ENCODE data around the gene ADPRS. TPM values are rescaled to one million over a fixed set of nuclear protein-coding genes. Genes with fewer than 3 reads are reported as not detected.

Gene ADPRS
- total RNA-seq (10 to 100 TPM; 17.0 to 21.2 TPM), total RNA-seq (14.9 to 44.2 reads per million in 2 donors)

- DNase-seq = peak; percentile 82 to 88 (median 88)
- peaks cover 19% of the 10 kb centered on the region for H3K27me3 Mint-ChIP-seq
- ATAC-seq = peak; percentile 93
- H3K4me3 Mint-ChIP-seq = peak within 1 kb of the TSS; percentile 93
- H3K4me1 Mint-ChIP-seq = peaks cover 13% of the 10 kb centered on the region
- no peaks in the 10 kb centered on the region for H3K9me3 ChIP-seq (ENCODE audit: control insufficient read depth, low read length, poor library complexity, severe bottlenecking)
- H3K27ac Mint-ChIP-seq = peak within 1 kb of the TSS; percentile 77
- H3K36me3 Mint-ChIP-seq (ENCODE audit: low read depth) = peaks cover 2% of the 10 kb centered on the region
Observed at GRCh38 chr1:36088577-36089392, at the start of gene ADPRS. Gene ADPRS, plus strand, starts transcription at chr1:36088892. Its CDS starts 13 bp downstream, at chr1:36088905.

GRCh38 chr1:36040238-36040637, 48.5 kb upstream of the ADPRS start:
- H3K36me3 Mint-ChIP-seq (ENCODE audit: low read depth) = peaks cover 5% of the 10 kb centered on the region

GRCh38 chr1:36051821-36052220, 36.9 kb upstream of the ADPRS start:
- no peaks in the 10 kb centered on the region for H3K4me1 Mint-ChIP-seq
- ATAC-seq (no peak), DNase-seq (no peak)
- H3K9me3 ChIP-seq (ENCODE audit: control insufficient read depth, low read length, poor library complexity, severe bottlenecking) = no peaks in the 10 kb centered on the region
- no peak overlapping the region for H3K27ac Mint-ChIP-seq
- no peaks in the 10 kb centered on the region for H3K27me3 Mint-ChIP-seq
- H3K36me3 Mint-ChIP-seq (ENCODE audit: low read depth) = peaks cover 2% of the 10 kb centered on the region
- no peak overlapping the region for H3K4me3 Mint-ChIP-seq

More at GRCh38 chr1:36040238-36040637, 48.5 kb upstream of the ADPRS start:
- no peaks in the 10 kb centered on the region for H3K27me3 Mint-ChIP-seq
- DNase-seq (no peak), ATAC-seq (no peak)
- no peaks in the 10 kb centered on the region for H3K4me1 Mint-ChIP-seq
- H3K9me3 ChIP-seq (ENCODE audit: control insufficient read depth, low read length, poor library complexity, severe bottlenecking) = no peaks in the 10 kb centered on the region
- H3K4me3 Mint-ChIP-seq = no peak overlapping the region
- H3K27ac Mint-ChIP-seq = no peak overlapping the region

GRCh38 chr1:36053978-36054377, 34.7 kb upstream of the ADPRS start:
- H3K9me3 ChIP-seq (ENCODE audit: control insufficient read depth, low read length, poor library complexity, severe bottlenecking) = no peaks in the 10 kb centered on the region
- peaks cover under 1% of the 10 kb centered on the region for H3K36me3 Mint-ChIP-seq (ENCODE audit: low read depth)
- no peak overlapping the region for H3K4me3 Mint-ChIP-seq
- no peaks in the 10 kb centered on the region for H3K27me3 Mint-ChIP-seq
- no peak for DNase-seq
- no peak for ATAC-seq
- no peaks in the 10 kb centered on the region for H3K4me1 Mint-ChIP-seq
- no peak overlapping the region for H3K27ac Mint-ChIP-seq

GRCh38 chr1:36055706-36056105, 33.0 kb upstream of the ADPRS start:
- no peak overlapping the region for H3K4me3 Mint-ChIP-seq
- H3K4me1 Mint-ChIP-seq = no peaks in the 10 kb centered on the region
- H3K27ac Mint-ChIP-seq = no peak overlapping the region
- ATAC-seq (no peak), DNase-seq (no peak)
- no peaks in the 10 kb centered on the region for H3K9me3 ChIP-seq (ENCODE audit: control insufficient read depth, low read length, poor library complexity, severe bottlenecking)
- H3K36me3 Mint-ChIP-seq (ENCODE audit: low read depth) = no peaks in the 10 kb centered on the region
- H3K27me3 Mint-ChIP-seq = no peaks in the 10 kb centered on the region

GRCh38 chr1:36062315-36062714, 26.4 kb upstream of the ADPRS start:
- H3K27ac Mint-ChIP-seq = no peak overlapping the region
- no peaks in the 10 kb centered on the region for H3K27me3 Mint-ChIP-seq
- DNase-seq = no peak
- no peaks in the 10 kb centered on the region for H3K9me3 ChIP-seq (ENCODE audit: control insufficient read depth, low read length, poor library complexity, severe bottlenecking)
- no peaks in the 10 kb centered on the region for H3K36me3 Mint-ChIP-seq (ENCODE audit: low read depth)
- no peak for ATAC-seq
- H3K4me1 Mint-ChIP-seq = no peaks in the 10 kb centered on the region
- no peak overlapping the region for H3K4me3 Mint-ChIP-seq

- no peaks in the 10 kb centered on the region for H3K36me3 Mint-ChIP-seq (ENCODE audit: low read depth)
- H3K9me3 ChIP-seq (ENCODE audit: control insufficient read depth, low read length, poor library complexity, severe bottlenecking) = no peaks in the 10 kb centered on the region
- H3K4me3 Mint-ChIP-seq = no peak overlapping the region
- H3K4me1 Mint-ChIP-seq = no peaks in the 10 kb centered on the region
- no peaks in the 10 kb centered on the region for H3K27me3 Mint-ChIP-seq
- ATAC-seq (no peak), DNase-seq (no peak)
- no peak overlapping the region for H3K27ac Mint-ChIP-seq
Observed at GRCh38 chr1:36067871-36068270, 20.8 kb upstream of the ADPRS start.

GRCh38 chr1:36068866-36069265, 19.8 kb upstream of the ADPRS start:
- no peaks in the 10 kb centered on the region for H3K4me1 Mint-ChIP-seq
- H3K27ac Mint-ChIP-seq = no peak overlapping the region

GRCh38 chr1:36070349-36070748, 18.3 kb upstream of the ADPRS start:
- no peak for DNase-seq
- ATAC-seq = no peak
- Mint-ChIP-seq H3K27ac (no peak overlapping the region), H3K36me3 (ENCODE audit: low read depth) (no peaks in the 10 kb centered on the region), H3K4me3 (no peak overlapping the region), H3K4me1 (no peaks in the 10 kb centered on the region), H3K27me3 (no peaks in the 10 kb centered on the region)
- H3K9me3 ChIP-seq (ENCODE audit: control insufficient read depth, low read length, poor library complexity, severe bottlenecking) = no peaks in the 10 kb centered on the region

More at GRCh38 chr1:36068866-36069265, 19.8 kb upstream of the ADPRS start:
- Mint-ChIP-seq H3K27me3 (no peaks in the 10 kb centered on the region), H3K4me3 (no peak overlapping the region), H3K36me3 (ENCODE audit: low read depth) (no peaks in the 10 kb centered on the region)
- DNase-seq (no peak), ATAC-seq (no peak)
- no peaks in the 10 kb centered on the region for H3K9me3 ChIP-seq (ENCODE audit: control insufficient read depth, low read length, poor library complexity, severe bottlenecking)

- Mint-ChIP-seq H3K4me3 (no peak overlapping the region), H3K4me1 (no peaks in the 10 kb centered on the region), H3K36me3 (ENCODE audit: low read depth) (no peaks in the 10 kb centered on the region), H3K27me3 (peaks cover 4% of the 10 kb centered on the region), H3K27ac (no peak overlapping the region)
- DNase-seq (no peak), ATAC-seq (no peak)
- H3K9me3 ChIP-seq (ENCODE audit: control insufficient read depth, low read length, poor library complexity, severe bottlenecking) = no peaks in the 10 kb centered on the region
Observed at GRCh38 chr1:36076979-36077573, 11.6 kb upstream of the ADPRS start.

- no peaks in the 10 kb centered on the region for H3K36me3 Mint-ChIP-seq (ENCODE audit: low read depth)
- H3K27me3 Mint-ChIP-seq = peaks cover 15% of the 10 kb centered on the region
- H3K4me1 Mint-ChIP-seq = peaks cover 2% of the 10 kb centered on the region
- DNase-seq (no peak), ATAC-seq (no peak)
- no peak overlapping the region for H3K27ac Mint-ChIP-seq
- H3K4me3 Mint-ChIP-seq = no peak overlapping the region
- no peaks in the 10 kb centered on the region for H3K9me3 ChIP-seq (ENCODE audit: control insufficient read depth, low read length, poor library complexity, severe bottlenecking)
Observed at GRCh38 chr1:36080236-36080635, 8.5 kb upstream of the ADPRS start.

- Mint-ChIP-seq H3K36me3 (ENCODE audit: low read depth) (no peaks in the 10 kb centered on the region), H3K4me3 (no peak overlapping the region), H3K4me1 (peaks cover 2% of the 10 kb centered on the region), H3K27me3 (peaks cover 18% of the 10 kb centered on the region), H3K27ac (no peak overlapping the region)
- no peaks in the 10 kb centered on the region for H3K9me3 ChIP-seq (ENCODE audit: control insufficient read depth, low read length, poor library complexity, severe bottlenecking)
- no peak for DNase-seq
- no peak for ATAC-seq
Observed at GRCh38 chr1:36080801-36081200, 7.9 kb upstream of the ADPRS start.

- peaks cover 28% of the 10 kb centered on the region for H3K27me3 Mint-ChIP-seq
- no peak overlapping the region for H3K27ac Mint-ChIP-seq
- H3K36me3 Mint-ChIP-seq (ENCODE audit: low read depth) = no peaks in the 10 kb centered on the region
- peaks cover 5% of the 10 kb centered on the region for H3K4me1 Mint-ChIP-seq
- H3K9me3 ChIP-seq (ENCODE audit: control insufficient read depth, low read length, poor library complexity, severe bottlenecking) = no peaks in the 10 kb centered on the region
- DNase-seq (no peak), ATAC-seq (no peak)
- H3K4me3 Mint-ChIP-seq = no peak overlapping the region
Observed at GRCh38 chr1:36081926-36082485, 6.7 kb upstream of the ADPRS start.
